Activated gamma-delta T cell treated with Interleukin-2 at 50 U/mL for 16 hours (primary cell): ENCODE measurements around the gene ANKAR.
"Not testable (repeated sequence)": the region's sequence is repeated elsewhere in the genome, so short reads cannot be mapped to it uniquely, and the experiment has no call there.

Source experiments
- DNase-seq: peaks from one replicate; pipeline ENCODE4 v3.0.0-alpha.2; 2020

The ANKAR gene

GRCh38 chr2:189661148-189661956 lies 13.1 kb upstream of the ANKAR start, which contains the start of gene ASNSD1:
TSS of gene ASNSD1 (plus strand) at chr2:189661459. CDS start at chr2:189666133, 4,674 bp downstream.
- peak; percentile 99 for DNase-seq

- no peak for DNase-seq
These were observed 12.5 kb upstream of the ANKAR start for GRCh38 chr2:189661957-189662321.

GRCh38 chr2:189662669-189663226 lies 11.7 kb upstream of the ANKAR start:
- DNase-seq = no peak

GRCh38 chr2:189663319-189663718 lies 11.2 kb upstream of the ANKAR start:
- not testable (repeated sequence) for DNase-seq

- DNase-seq = no peak
These were observed 4.6 kb upstream of the ANKAR start for GRCh38 chr2:189669913-189670312.

- no peak for DNase-seq
These were observed 653 bp upstream of the ANKAR start for GRCh38 chr2:189673661-189674373.

- no peak for DNase-seq
These were observed 2.0 kb downstream of the ANKAR start for GRCh38 chr2:189676471-189676870.

GRCh38 chr2:189679226-189679625 lies 4.8 kb downstream of the ANKAR start:
- no peak for DNase-seq

- no peak for DNase-seq
These were observed 6.7 kb downstream of the ANKAR start for GRCh38 chr2:189681203-189681602.

GRCh38 chr2:189681903-189682302 lies 7.4 kb downstream of the ANKAR start:
- DNase-seq = no peak

- DNase-seq = no peak
These were observed 8.9 kb downstream of the ANKAR start for GRCh38 chr2:189683348-189683747.

GRCh38 chr2:189684811-189685210 lies 10.3 kb downstream of the ANKAR start:
- DNase-seq = no peak

- no peak for DNase-seq
These were observed 11.2 kb downstream of the ANKAR start for GRCh38 chr2:189685540-189686229.

- DNase-seq = not testable (repeated sequence)
These were observed 13.3 kb downstream of the ANKAR start for GRCh38 chr2:189687796-189688195.

- DNase-seq = no peak
These were observed 21.8 kb downstream of the ANKAR start for GRCh38 chr2:189696223-189696622.

- peak; percentile 38 for DNase-seq
These were observed 23.8 kb downstream of the ANKAR start for GRCh38 chr2:189698020-189698887.

- no peak for DNase-seq
These were observed 26.2 kb downstream of the ANKAR start for GRCh38 chr2:189700681-189701080.

- DNase-seq = no peak
These were observed 27.6 kb downstream of the ANKAR start for GRCh38 chr2:189702071-189702470.

GRCh38 chr2:189709501-189710221 lies 35.2 kb downstream of the ANKAR start:
- no peak for DNase-seq

- not testable (repeated sequence) for DNase-seq
These were observed 43.1 kb downstream of the ANKAR start for GRCh38 chr2:189717593-189717992.

- no peak for DNase-seq
These were observed 45.1 kb downstream of the ANKAR start for GRCh38 chr2:189719571-189719970.

GRCh38 chr2:189723192-189723591 lies 48.7 kb downstream of the ANKAR start:
- DNase-seq = no peak
